Parathyroid adenoma (tissue), 2 donors: Measurements from ENCODE around the gene ACOT7.
"Not testable (repeated sequence)": the region's sequence is repeated elsewhere in the genome, so short reads cannot be mapped to it uniquely, and the experiment has no call there.

ENCODE experiments used
- H2AFZ ChIP-seq: fragments of 300-600 bp; sonication (generic); one replicate; pipeline ENCODE4 v1.7.0; 2017; ENCODE audit warnings: antibody characterized with exemption, mild to moderate bottlenecking
- H3K27ac ChIP-seq: fragments of 300-600 bp; sonication (generic); one replicate; pipeline ENCODE4 v1.7.0; 2017
- H3K27me3 ChIP-seq: fragments of 300-600 bp; sonication (generic); one replicate; pipeline ENCODE4 v1.7.0; 2017; ENCODE audit warnings: low read length; ENCODE audit not compliant: control insufficient read depth, insufficient read depth
- H3K36me3 ChIP-seq: fragments of 300-600 bp; sonication (generic); one replicate; pipeline ENCODE4 v1.7.0; 2017; ENCODE audit warnings: low read length; ENCODE audit not compliant: control insufficient read depth, insufficient read depth
- H3K4me1 ChIP-seq: fragments of 300-600 bp; sonication (generic); one replicate; pipeline ENCODE4 v1.7.0; 2017; ENCODE audit warnings: control low read depth
- H3K4me2 ChIP-seq: fragments of 300-600 bp; sonication (generic); one replicate; pipeline ENCODE4 v1.7.0; 2017; ENCODE audit warnings: low read length
- H3K4me3 ChIP-seq: fragments of 300-600 bp; sonication (generic); one replicate; pipeline ENCODE4 v1.7.0; 2017; ENCODE audit warnings: low read depth, low read length
- H3K79me2 ChIP-seq: fragments of 300-600 bp; sonication (generic); one replicate; pipeline ENCODE4 v1.7.0; 2017; ENCODE audit warnings: control low read depth
- H3K9ac ChIP-seq: fragments of 300-600 bp; sonication (generic); one replicate; pipeline ENCODE4 v1.7.0; 2017; ENCODE audit warnings: mild to moderate bottlenecking
- H3K9me3 ChIP-seq: fragments of 300-600 bp; sonication (generic); one replicate; pipeline ENCODE4 v1.7.0; 2017; ENCODE audit warnings: low read length; ENCODE audit not compliant: control insufficient read depth
- CTCF ChIP-seq: fragments of 300-600 bp; sonication (generic); IDR thresholded peaks from one replicate; pipeline ENCODE4 v1.7.0; 2017; ENCODE audit warnings: antibody characterized with exemption, mild to moderate bottlenecking
- donor health status: primary hyperparathyroidism.

ACOT7 gene

GRCh38 chr1:6308449-6308848 lies 85.1 kb downstream of the ACOT7 start:
- no peak overlapping the region for H3K9ac ChIP-seq
- no peak overlapping the region for H3K4me2 ChIP-seq
- no peaks in the 10 kb centered on the region for H3K36me3 ChIP-seq
- H2AFZ ChIP-seq: no peak overlapping the region
- H3K27me3 ChIP-seq: no peaks in the 10 kb centered on the region
- no peak overlapping the region for H3K4me3 ChIP-seq
- H3K27ac ChIP-seq: no peak overlapping the region
- H3K9me3 ChIP-seq: no peaks in the 10 kb centered on the region
- no peaks in the 10 kb centered on the region for H3K4me1 ChIP-seq
- H3K79me2 ChIP-seq: no peaks in the 10 kb centered on the region
- TF ChIP-seq CTCF: no peak

GRCh38 chr1:6307682-6308081 lies 85.9 kb downstream of the ACOT7 start:
- H3K4me3 ChIP-seq, H3K4me1 ChIP-seq, H3K27me3 ChIP-seq, H3K36me3 ChIP-seq, H2AFZ ChIP-seq, H3K9ac ChIP-seq, H3K79me2 ChIP-seq, H3K27ac ChIP-seq, H3K4me2 ChIP-seq, H3K9me3 ChIP-seq: not testable (repeated sequence)

GRCh38 chr1:6307099-6307498 lies 86.5 kb downstream of the ACOT7 start:
- H2AFZ ChIP-seq: no peak overlapping the region
- TF ChIP-seq CTCF: no peak
- H3K4me3 ChIP-seq: no peak overlapping the region
- H3K9ac ChIP-seq: no peak overlapping the region
- H3K4me1 ChIP-seq: peaks cover 3% of the 10 kb centered on the region
- H3K9me3 ChIP-seq: no peaks in the 10 kb centered on the region
- H3K4me2 ChIP-seq: no peak overlapping the region
- no peaks in the 10 kb centered on the region for H3K27me3 ChIP-seq
- H3K27ac ChIP-seq: no peak overlapping the region
- no peaks in the 10 kb centered on the region for H3K79me2 ChIP-seq
- no peaks in the 10 kb centered on the region for H3K36me3 ChIP-seq

GRCh38 chr1:6303397-6304012 lies 90.1 kb downstream of the ACOT7 start:
- Histone ChIP-seq H3K4me2 (no peak overlapping the region), H3K27ac (no peak overlapping the region), H2AFZ (no peak overlapping the region), H3K4me3 (no peak overlapping the region), H3K4me1 (peaks cover 3% of the 10 kb centered on the region), H3K79me2 (no peaks in the 10 kb centered on the region), H3K27me3 (no peaks in the 10 kb centered on the region), H3K9ac (no peak overlapping the region), H3K9me3 (no peaks in the 10 kb centered on the region), H3K36me3 (no peaks in the 10 kb centered on the region)
- no peak for TF ChIP-seq CTCF

GRCh38 chr1:6302568-6302967 lies 91.0 kb downstream of the ACOT7 start:
- H3K36me3 ChIP-seq: no peaks in the 10 kb centered on the region
- no peak overlapping the region for H3K4me3 ChIP-seq
- no peak overlapping the region for H3K9ac ChIP-seq
- H3K9me3 ChIP-seq: no peaks in the 10 kb centered on the region
- H3K79me2 ChIP-seq: no peaks in the 10 kb centered on the region
- H3K4me1 ChIP-seq: peaks cover 3% of the 10 kb centered on the region
- no peak overlapping the region for H2AFZ ChIP-seq
- H3K27ac ChIP-seq: no peak overlapping the region
- no peak overlapping the region for H3K4me2 ChIP-seq
- no peaks in the 10 kb centered on the region for H3K27me3 ChIP-seq
- no peak for TF ChIP-seq CTCF
